Peyer's patch (tissue), 4 donors: ENCODE measurements around the gene C3orf20. TPM values are rescaled to one million over a fixed set of nuclear protein-coding genes. Genes with fewer than 3 reads are reported as not detected.

Experiments used
- DNase-seq, 3 donors: peaks; one replicate each; pipeline ENCODE4 v3.0.0-alpha.2; 2017 to 2019
- H3K27ac ChIP-seq, 4 donors: fragments of 200-600 bp; sonication (generic); one replicate each; pipeline ENCODE4 v1.5.1; 2016 to 2019
- H3K27me3 ChIP-seq, 2 donors: fragments of 200-600 bp; sonication (generic); one replicate each; pipeline ENCODE4 v1.5.1; 2019
- H3K36me3 ChIP-seq, 3 donors: fragments of 200-600 bp; sonication (generic); one replicate each; pipeline ENCODE4 v1.5.1; 2016 to 2019
- H3K4me1 ChIP-seq, 4 donors: fragments of 200-600 bp; sonication (generic); one replicate each; pipeline ENCODE4 v1.5.1; 2016 to 2019
- H3K4me3 ChIP-seq, 4 donors: fragments of 200-600 bp; sonication (generic); 1 replicate in 3 of 4; 2 replicates in 1 of 4; pipeline ENCODE4 v1.5.1; 2016 to 2019; ENCODE audit warnings: mild to moderate bottlenecking in 1 of 4
- H3K9me3 ChIP-seq, 4 donors: fragments of 200-600 bp; sonication (generic); one replicate each; pipeline ENCODE4 v1.5.1; 2016 to 2019; ENCODE audit warnings: mild to moderate bottlenecking in 1 of 4
- CTCF ChIP-seq, 6 experiments: fragments of 450-650 bp in 4 of 6; fragments of 200-600 bp in 2 of 6; sonication (generic) in 1 of 6; IDR thresholded peaks; one replicate each; pipeline ENCODE4 v1.5.1; 2017 to 2019; ENCODE audit warnings: antibody characterized with exemption in 6 of 6, mild to moderate bottlenecking in 3 of 6, moderate library complexity in 1 of 6
- POLR2A ChIP-seq, 2 donors: fragments of 450-650 bp; IDR thresholded peaks; one replicate each; pipeline ENCODE4 v1.5.1; 2017; ENCODE audit warnings: antibody characterized with exemption in 2 of 2, mild to moderate bottlenecking in 2 of 2, moderate library complexity in 2 of 2
- total RNA-seq, 4 donors: library from RNA; depleted of rRNA; stranded (reverse); fragments of >200 nt; gene quantifications; one replicate each; pipeline ENCODE4 v1.1.0, GENCODE V29; 2016

Gene C3orf20
- total RNA-seq, 4 donors from 2014 or later, result not detected

- no peaks in the 10 kb centered on the region for H3K9me3 ChIP-seq
- no peaks in the 10 kb centered on the region for H3K27me3 ChIP-seq
- no peaks in the 10 kb centered on the region for H3K36me3 ChIP-seq
- TF ChIP-seq POLR2A (IDR thresholded peaks at IDR 0.05) (no peak), CTCF (IDR thresholded peaks at IDR 0.05) (no peak)
- no peak overlapping the region for H3K4me3 ChIP-seq
- DNase-seq, result peak in 1 of 3 donors; percentile 24
- no peak overlapping the region for H3K27ac ChIP-seq
- peaks cover 0 to 16% (median 0%) of the 10 kb centered on the region in 4 donors for H3K4me1 ChIP-seq
Measured at GRCh38 chr3:14794435-14794834, 119.5 kb downstream of the C3orf20 start.

GRCh38 chr3:14795996-14796395 lies 121.1 kb downstream of the C3orf20 start:
- TF ChIP-seq CTCF (IDR thresholded peaks at IDR 0.05), result no peak
- no peak for TF ChIP-seq POLR2A (IDR thresholded peaks at IDR 0.05)
- Histone ChIP-seq H3K9me3 (no peaks in the 10 kb centered on the region), H3K27me3 (no peaks in the 10 kb centered on the region), H3K4me1 (peaks cover 0 to 16% (median 0%) of the 10 kb centered on the region in 4 donors), H3K36me3 (no peaks in the 10 kb centered on the region), H3K4me3 (no peak overlapping the region), H3K27ac (no peak overlapping the region)
- DNase-seq, result peak in 1 of 3 donors; percentile 15

GRCh38 chr3:14796403-14797077 lies 121.6 kb downstream of the C3orf20 start:
- no peak overlapping the region for H3K4me3 ChIP-seq
- no peaks in the 10 kb centered on the region for H3K27me3 ChIP-seq
- no peaks in the 10 kb centered on the region for H3K36me3 ChIP-seq
- H3K27ac ChIP-seq, result no peak overlapping the region
- TF ChIP-seq POLR2A (IDR thresholded peaks at IDR 0.05) (no peak), CTCF (IDR thresholded peaks at IDR 0.05) (no peak)
- H3K9me3 ChIP-seq, result no peaks in the 10 kb centered on the region
- peak in 1 of 3 donors; percentile 33 for DNase-seq
- H3K4me1 ChIP-seq, result peaks cover 0 to 16% (median 0%) of the 10 kb centered on the region in 4 donors

- Histone ChIP-seq H3K4me3 (no peak overlapping the region), H3K9me3 (no peaks in the 10 kb centered on the region), H3K27ac (no peak overlapping the region), H3K27me3 (no peaks in the 10 kb centered on the region), H3K36me3 (no peaks in the 10 kb centered on the region), H3K4me1 (peaks cover 0 to 25% (median 4%) of the 10 kb centered on the region in 4 donors)
- TF ChIP-seq POLR2A (IDR thresholded peaks at IDR 0.05) (no peak), CTCF (IDR thresholded peaks at IDR 0.05) (no peak)
- DNase-seq, result peak in 1 of 3 donors; percentile 28
Measured at GRCh38 chr3:14797731-14798130, 122.8 kb downstream of the C3orf20 start.

GRCh38 chr3:14798231-14798630 lies 123.3 kb downstream of the C3orf20 start:
- peak in 1 of 3 donors; percentile 33 for DNase-seq
- Histone ChIP-seq H3K4me1 (peaks cover 0 to 25% (median 7%) of the 10 kb centered on the region in 4 donors), H3K27me3 (no peaks in the 10 kb centered on the region), H3K27ac (peak overlapping the region in 1 of 4 donors; percentile 76), H3K4me3 (no peak overlapping the region), H3K36me3 (no peaks in the 10 kb centered on the region), H3K9me3 (no peaks in the 10 kb centered on the region)
- no peak for TF ChIP-seq CTCF (IDR thresholded peaks at IDR 0.05)
- no peak for TF ChIP-seq POLR2A (IDR thresholded peaks at IDR 0.05)
